IPS DF 6.9 (cell line): Measurements from ENCODE around the gene FBLN5.

ENCODE experiments used
- DNase-seq: peaks from one replicate; pipeline ENCODE4 v3.0.0-alpha.2; 2013; ENCODE audit warnings: low read depth, low spot score
- H3K27ac ChIP-seq: one replicate; pipeline ENCODE4 v1.5.1; 2013; ENCODE audit warnings: low read length, control low read depth
- H3K27me3 ChIP-seq: 2 replicates; pipeline ENCODE4 v1.6.1; 2013; ENCODE audit warnings: mild to moderate bottlenecking, low read length; ENCODE audit not compliant: control insufficient read depth, insufficient read depth
- H3K36me3 ChIP-seq: 2 replicates; pipeline ENCODE4 v1.6.1; 2013; ENCODE audit warnings: low read length; ENCODE audit not compliant: control insufficient read depth, insufficient read depth
- H3K4me1 ChIP-seq: 2 replicates; pipeline ENCODE4 v1.6.1; 2013; ENCODE audit warnings: low read length; ENCODE audit not compliant: control insufficient read depth, insufficient read depth
- H3K4me3 ChIP-seq: 2 replicates; pipeline ENCODE4 v1.5.1; 2013; ENCODE audit warnings: mild to moderate bottlenecking, low read length
- H3K9me3 ChIP-seq: 2 replicates; pipeline ENCODE4 v1.6.1; 2013; ENCODE audit warnings: low read length, inconsistent platforms; ENCODE audit not compliant: control insufficient read depth, insufficient read depth
- WGBS: extraction: QIAGEN DNeasy Blood & Tissue Kit; methylation state at CpG from one replicate; pipeline ENCODE4 v1.1.7; 2013; ENCODE audit warnings: mixed read lengths, missing lambda C conversion rate; ENCODE audit not compliant: insufficient read length, insufficient coverage; 5-methylcytosine and 5-hydroxymethylcytosine counted together

FBLN5 gene

GRCh38 chr14:91947475-91948184 lies at the start of gene FBLN5:
TSS of gene FBLN5 (minus strand) at chr14:91947694. CDS start at chr14:91947229, 465 bp downstream.
- peaks cover 6% of the 10 kb centered on the region; the same call in 1 of the 2 replicates for H3K27me3 ChIP-seq
- no peaks in the 10 kb centered on the region for H3K9me3 ChIP-seq
- H3K4me3 ChIP-seq: peak within 1 kb of the TSS; percentile 74; the same call in 1 of the 2 replicates
- WGBS: no CpG with 5 or more reads among the region's 54 CpGs
- peak; percentile 18 for DNase-seq
- H3K4me1 ChIP-seq: no peaks in the 10 kb centered on the region; the same call in 1 of the 2 replicates
- H3K36me3 ChIP-seq: no peaks in the 10 kb centered on the region
- H3K27ac ChIP-seq: no peak within 1 kb of the TSS

GRCh38 chr14:91996948-91997371 lies 49.5 kb upstream of the FBLN5 start:
- peak; percentile 11 for DNase-seq
- WGBS: no CpG with 5 or more reads among the region's 2 CpGs
- H3K27me3 ChIP-seq: no peaks in the 10 kb centered on the region
- no peaks in the 10 kb centered on the region for H3K4me1 ChIP-seq
- H3K9me3 ChIP-seq: no peaks in the 10 kb centered on the region
- no peak overlapping the region for H3K4me3 ChIP-seq
- no peaks in the 10 kb centered on the region for H3K36me3 ChIP-seq
- no peak overlapping the region for H3K27ac ChIP-seq

- no peak overlapping the region for H3K27ac ChIP-seq
- H3K27me3 ChIP-seq: no peaks in the 10 kb centered on the region
- no peaks in the 10 kb centered on the region for H3K9me3 ChIP-seq
- H3K36me3 ChIP-seq: peaks cover 3% of the 10 kb centered on the region; the same call in 1 of the 2 replicates
- no CpG with 5 or more reads among the region's 3 CpGs for WGBS
- no peaks in the 10 kb centered on the region for H3K4me1 ChIP-seq
- DNase-seq: no peak
- H3K4me3 ChIP-seq: no peak overlapping the region
These were observed 39.7 kb upstream of the FBLN5 start for GRCh38 chr14:91987192-91987591.

- Histone ChIP-seq H3K4me1 (no peaks in the 10 kb centered on the region), H3K4me3 (no peak overlapping the region), H3K27ac (no peak overlapping the region), H3K9me3 (no peaks in the 10 kb centered on the region), H3K27me3 (no peaks in the 10 kb centered on the region), H3K36me3 (peaks cover 3% of the 10 kb centered on the region; the same call in 1 of the 2 replicates)
- WGBS: no CpG with 5 or more reads among the region's 4 CpGs
- DNase-seq: no peak
These were observed 38.2 kb upstream of the FBLN5 start for GRCh38 chr14:91985521-91986255.

- Histone ChIP-seq H3K27ac (no peak overlapping the region), H3K36me3 (peaks cover 3% of the 10 kb centered on the region; the same call in 1 of the 2 replicates), H3K27me3 (no peaks in the 10 kb centered on the region), H3K4me1 (no peaks in the 10 kb centered on the region), H3K9me3 (no peaks in the 10 kb centered on the region), H3K4me3 (no peak overlapping the region)
- WGBS: no CpG with 5 or more reads among the region's 4 CpGs
- DNase-seq: no peak
These were observed 37.5 kb upstream of the FBLN5 start for GRCh38 chr14:91985008-91985407.

- H3K36me3 ChIP-seq: peaks cover 3% of the 10 kb centered on the region; the same call in 1 of the 2 replicates
- H3K27me3 ChIP-seq: no peaks in the 10 kb centered on the region
- H3K4me1 ChIP-seq: no peaks in the 10 kb centered on the region
- no peak overlapping the region for H3K27ac ChIP-seq
- H3K9me3 ChIP-seq: no peaks in the 10 kb centered on the region
- no peak overlapping the region for H3K4me3 ChIP-seq
- DNase-seq: no peak
- WGBS: no CpG with 5 or more reads among the region's 4 CpGs
These were observed 36.1 kb upstream of the FBLN5 start for GRCh38 chr14:91983588-91983987.

- DNase-seq: no peak
- H3K27ac ChIP-seq: no peak overlapping the region
These were observed 32.7 kb upstream of the FBLN5 start for GRCh38 chr14:91980157-91980556.

GRCh38 chr14:91977884-91978283 lies 30.4 kb upstream of the FBLN5 start:
- WGBS: no CpG with 5 or more reads among the region's 5 CpGs
- no peak for DNase-seq

More at GRCh38 chr14:91980157-91980556, 32.7 kb upstream of the FBLN5 start:
- no peaks in the 10 kb centered on the region for H3K4me1 ChIP-seq
- no peaks in the 10 kb centered on the region for H3K27me3 ChIP-seq
- H3K36me3 ChIP-seq: no peaks in the 10 kb centered on the region
- no peaks in the 10 kb centered on the region for H3K9me3 ChIP-seq
- H3K4me3 ChIP-seq: no peak overlapping the region

GRCh38 chr14:91975763-91976162 lies 28.3 kb upstream of the FBLN5 start:
- Histone ChIP-seq H3K36me3 (no peaks in the 10 kb centered on the region), H3K4me1 (no peaks in the 10 kb centered on the region), H3K27ac (no peak overlapping the region), H3K9me3 (no peaks in the 10 kb centered on the region), H3K27me3 (no peaks in the 10 kb centered on the region), H3K4me3 (no peak overlapping the region)
- DNase-seq: no peak

More at GRCh38 chr14:91977884-91978283, 30.4 kb upstream of the FBLN5 start:
- Histone ChIP-seq H3K27ac (no peak overlapping the region), H3K27me3 (no peaks in the 10 kb centered on the region), H3K4me1 (no peaks in the 10 kb centered on the region), H3K9me3 (no peaks in the 10 kb centered on the region), H3K4me3 (no peak overlapping the region), H3K36me3 (no peaks in the 10 kb centered on the region)

GRCh38 chr14:91971188-91971778 lies 23.8 kb upstream of the FBLN5 start:
- H3K4me3 ChIP-seq: no peak overlapping the region
- no peak overlapping the region for H3K27ac ChIP-seq
- H3K4me1 ChIP-seq: no peaks in the 10 kb centered on the region
- no CpG with 5 or more reads among the region's 2 CpGs for WGBS
- DNase-seq: no peak
- no peaks in the 10 kb centered on the region for H3K9me3 ChIP-seq
- 0 out of 2 replicates have a peak, but pooled peaks cover 4% of the 10 kb centered on the region for H3K36me3 ChIP-seq
- H3K27me3 ChIP-seq: no peaks in the 10 kb centered on the region
